UCSD-AML1 (cell line): ENCODE measurements around the gene USP25.

Source experiments
- DNase-seq: peaks from one replicate; lab custom pipeline; 2025; ENCODE audit not compliant: unreplicated experiment; lab: John Stamatoyannopoulos, UW

Gene USP25, protein sequence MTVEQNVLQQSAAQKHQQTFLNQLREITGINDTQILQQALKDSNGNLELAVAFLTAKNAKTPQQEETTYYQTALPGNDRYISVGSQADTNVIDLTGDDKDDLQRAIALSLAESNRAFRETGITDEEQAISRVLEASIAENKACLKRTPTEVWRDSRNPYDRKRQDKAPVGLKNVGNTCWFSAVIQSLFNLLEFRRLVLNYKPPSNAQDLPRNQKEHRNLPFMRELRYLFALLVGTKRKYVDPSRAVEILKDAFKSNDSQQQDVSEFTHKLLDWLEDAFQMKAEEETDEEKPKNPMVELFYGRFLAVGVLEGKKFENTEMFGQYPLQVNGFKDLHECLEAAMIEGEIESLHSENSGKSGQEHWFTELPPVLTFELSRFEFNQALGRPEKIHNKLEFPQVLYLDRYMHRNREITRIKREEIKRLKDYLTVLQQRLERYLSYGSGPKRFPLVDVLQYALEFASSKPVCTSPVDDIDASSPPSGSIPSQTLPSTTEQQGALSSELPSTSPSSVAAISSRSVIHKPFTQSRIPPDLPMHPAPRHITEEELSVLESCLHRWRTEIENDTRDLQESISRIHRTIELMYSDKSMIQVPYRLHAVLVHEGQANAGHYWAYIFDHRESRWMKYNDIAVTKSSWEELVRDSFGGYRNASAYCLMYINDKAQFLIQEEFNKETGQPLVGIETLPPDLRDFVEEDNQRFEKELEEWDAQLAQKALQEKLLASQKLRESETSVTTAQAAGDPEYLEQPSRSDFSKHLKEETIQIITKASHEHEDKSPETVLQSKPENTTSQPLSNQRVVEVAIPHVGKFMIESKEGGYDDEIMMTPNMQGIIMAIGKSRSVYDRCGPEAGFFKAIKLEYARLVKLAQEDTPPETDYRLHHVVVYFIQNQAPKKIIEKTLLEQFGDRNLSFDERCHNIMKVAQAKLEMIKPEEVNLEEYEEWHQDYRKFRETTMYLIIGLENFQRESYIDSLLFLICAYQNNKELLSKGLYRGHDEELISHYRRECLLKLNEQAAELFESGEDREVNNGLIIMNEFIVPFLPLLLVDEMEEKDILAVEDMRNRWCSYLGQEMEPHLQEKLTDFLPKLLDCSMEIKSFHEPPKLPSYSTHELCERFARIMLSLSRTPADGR

DNA sequence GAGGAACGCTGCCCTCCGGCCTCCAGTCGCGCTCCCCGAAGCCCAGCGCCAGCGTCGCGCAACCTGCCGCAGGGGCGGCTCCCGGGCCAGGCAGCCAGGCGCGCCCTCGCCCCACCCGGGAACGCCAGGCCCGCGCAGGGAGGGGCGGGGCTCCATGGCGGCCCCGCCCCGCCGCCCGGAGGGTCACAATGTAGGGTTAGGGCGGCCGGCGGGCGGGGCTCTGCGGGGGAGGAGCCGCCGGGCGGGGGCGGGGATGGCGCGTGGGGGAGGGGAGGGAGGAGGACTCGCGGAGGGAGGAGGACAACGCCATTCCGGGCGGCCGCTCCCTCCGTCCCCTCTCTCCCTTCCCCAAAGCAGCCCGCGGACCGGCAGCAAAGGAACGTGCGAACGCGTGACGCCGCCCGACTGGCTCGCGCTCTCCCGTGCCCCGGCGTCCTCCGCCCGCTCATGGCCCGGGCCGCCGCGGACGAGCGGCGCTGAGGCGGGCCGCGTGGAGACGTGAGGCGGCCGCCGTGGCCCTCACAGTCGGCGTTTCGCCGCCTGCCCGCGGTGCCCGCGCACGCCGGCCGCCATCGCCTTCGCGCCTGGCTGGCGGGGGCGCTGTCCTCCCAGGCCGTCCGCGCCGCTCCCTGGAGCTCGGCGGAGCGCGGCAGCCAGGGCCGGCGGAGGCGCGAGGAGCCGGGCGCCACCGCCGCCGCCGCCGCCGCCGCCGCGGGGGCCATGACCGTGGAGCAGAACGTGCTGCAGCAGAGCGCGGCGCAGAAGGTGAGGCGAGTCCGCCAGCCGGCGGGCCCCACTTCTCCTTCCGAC is at the start of gene USP25:
TSS of gene USP25 (plus strand) at position 309 of the 810 bp plus-strand sequence. CDS start at position 721, 412 bp downstream.
- peak; percentile 94 for DNase-seq

DNA sequence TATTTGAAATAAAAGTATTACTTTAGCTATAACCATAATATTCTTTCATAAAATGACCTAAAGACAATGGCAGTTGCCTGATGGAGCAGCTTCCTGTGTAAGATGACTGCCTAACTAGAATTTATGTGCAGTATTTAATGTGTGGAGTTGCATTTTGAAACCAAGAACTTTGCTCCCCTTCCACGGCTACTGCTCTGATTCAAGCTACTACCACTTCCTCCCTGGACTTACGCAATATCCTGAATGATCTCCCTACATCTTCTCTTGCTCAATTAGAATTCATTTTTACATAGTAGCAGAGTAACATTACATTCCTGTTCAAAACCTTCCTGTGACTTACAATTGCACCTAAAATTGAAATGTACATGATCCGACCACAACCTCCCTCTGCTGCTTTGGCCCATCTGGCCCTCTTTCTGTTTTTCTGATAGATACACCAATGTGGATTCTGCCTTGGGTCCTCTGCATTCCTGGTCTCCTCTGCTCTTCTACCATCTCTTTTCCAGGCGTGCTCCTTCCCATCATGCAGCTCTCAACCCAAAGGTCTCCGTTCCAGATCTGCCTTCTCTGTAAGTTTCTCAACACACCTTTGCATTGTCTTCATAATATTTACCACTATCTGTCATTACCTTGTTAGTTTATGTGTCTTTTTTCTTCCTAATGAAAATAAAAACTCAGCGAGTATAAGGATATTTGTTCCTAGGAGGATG is 47.4 kb upstream of the USP25 start:
- peak; percentile 9 for DNase-seq

DNA sequence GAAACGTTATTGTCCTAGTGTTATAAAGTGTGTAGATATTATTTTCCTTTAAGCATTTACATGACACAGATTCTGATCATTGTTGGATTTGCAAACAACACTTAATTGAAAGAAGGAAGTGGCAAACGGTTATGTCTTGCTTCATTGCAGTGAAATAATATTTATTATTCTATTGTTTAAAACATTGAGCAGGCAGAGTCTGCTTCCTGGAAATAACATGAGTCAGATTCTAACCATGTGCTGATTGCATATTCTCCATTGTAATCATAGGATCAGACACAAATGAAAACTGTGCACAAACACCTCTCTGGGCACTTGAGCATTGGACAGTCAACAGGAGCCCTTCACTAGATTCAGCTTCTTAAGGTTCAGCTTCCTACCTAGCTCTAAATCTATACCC is 46.8 kb upstream of the USP25 start:
- DNase-seq: no peak

DNA sequence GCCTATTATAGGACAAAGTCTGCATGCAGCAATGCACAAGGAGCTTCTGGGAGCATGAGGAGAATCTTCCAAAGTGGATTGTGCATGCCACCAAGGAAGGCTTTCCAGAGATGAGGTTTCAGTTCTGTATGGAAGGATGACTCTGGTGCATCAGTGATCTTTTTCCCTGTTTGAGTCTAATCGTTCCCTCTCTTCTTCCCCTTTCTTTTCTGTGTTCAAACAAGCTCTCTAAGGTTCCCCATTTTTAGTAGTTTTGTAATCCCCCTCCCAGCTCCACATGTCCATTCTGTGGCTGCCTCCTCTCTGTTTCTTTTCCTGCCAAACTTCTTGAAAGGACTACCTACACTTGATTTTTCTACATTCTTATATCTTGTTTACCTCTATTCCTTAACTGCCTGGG is 43.3 kb upstream of the USP25 start:
- no peak for DNase-seq

DNA sequence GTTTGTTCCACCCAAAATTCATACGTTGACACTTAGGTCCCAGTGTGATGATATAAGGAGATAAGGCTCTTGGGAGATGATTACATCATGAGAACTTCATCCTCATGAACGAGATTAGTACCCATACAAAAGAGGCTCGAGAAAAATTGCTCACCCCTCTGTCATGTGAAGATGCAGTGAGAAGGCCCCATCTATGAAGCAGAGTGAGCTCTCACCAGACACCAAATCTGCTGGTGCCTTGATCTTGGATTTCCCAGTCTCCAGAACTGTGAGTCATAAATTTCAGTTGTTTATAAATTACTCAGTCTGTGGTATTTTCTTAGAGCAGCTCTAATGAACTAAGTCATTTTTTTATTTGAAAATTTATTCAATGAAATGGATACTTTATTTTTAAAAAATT is 42.6 kb upstream of the USP25 start:
- DNase-seq: no peak

DNA sequence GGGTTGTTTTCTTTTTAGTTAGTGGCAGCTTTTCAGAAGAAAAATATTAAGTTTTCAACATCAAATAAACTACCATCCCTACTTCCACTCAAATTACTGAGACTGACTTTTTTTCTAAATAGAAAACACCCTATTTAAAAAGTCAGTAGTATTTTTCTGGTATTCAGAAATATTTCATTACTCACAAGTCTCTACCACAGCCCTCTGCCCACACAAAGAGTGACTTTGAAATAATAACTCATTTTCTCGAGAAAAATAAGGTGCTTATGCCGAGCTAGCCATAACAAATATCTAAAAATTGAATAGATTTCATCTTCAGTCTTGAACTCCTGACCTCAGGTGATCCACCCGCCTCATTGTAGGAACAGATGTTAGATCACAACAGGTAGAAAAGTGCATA is 41.8 kb upstream of the USP25 start:
- DNase-seq: no peak

DNA sequence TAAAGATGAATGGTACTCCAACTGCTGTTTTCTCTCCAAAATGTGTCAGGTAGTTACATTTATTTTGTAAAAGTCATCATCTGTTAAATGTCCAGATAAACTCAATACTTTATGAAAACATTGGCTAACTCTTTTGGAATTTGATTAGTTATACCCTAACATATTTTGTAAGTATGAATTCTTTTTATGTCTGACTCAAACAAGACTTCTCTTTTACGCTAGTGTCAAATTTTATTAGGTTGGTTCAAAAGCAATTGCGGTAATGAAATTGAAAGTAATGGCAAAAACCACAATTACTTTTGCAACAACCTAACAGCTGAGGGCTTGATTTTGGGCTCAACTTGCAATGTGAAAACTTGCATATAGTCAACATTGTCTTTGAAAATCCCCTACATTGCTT is 41.0 kb upstream of the USP25 start:
- DNase-seq: no peak

DNA sequence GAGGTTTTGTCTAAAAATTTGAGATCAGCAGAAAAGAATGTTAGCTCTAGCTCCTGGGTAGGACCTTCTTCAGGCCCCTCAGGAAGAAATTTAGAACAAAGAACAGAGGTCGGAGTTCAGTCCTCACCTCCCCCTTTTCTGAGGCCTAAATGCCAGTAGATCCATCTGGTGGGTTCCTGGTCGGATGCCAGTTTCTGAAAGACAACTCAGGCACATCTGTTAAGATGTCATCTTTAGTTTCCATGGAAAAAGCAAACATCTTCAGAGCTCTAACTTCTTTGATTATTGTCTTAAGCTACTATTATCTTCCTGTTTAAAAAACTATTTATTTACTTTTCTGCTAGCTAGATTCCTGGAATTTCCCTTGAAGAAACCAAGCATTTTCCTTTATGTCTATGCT is 37.1 kb upstream of the USP25 start:
- DNase-seq: no peak

DNA sequence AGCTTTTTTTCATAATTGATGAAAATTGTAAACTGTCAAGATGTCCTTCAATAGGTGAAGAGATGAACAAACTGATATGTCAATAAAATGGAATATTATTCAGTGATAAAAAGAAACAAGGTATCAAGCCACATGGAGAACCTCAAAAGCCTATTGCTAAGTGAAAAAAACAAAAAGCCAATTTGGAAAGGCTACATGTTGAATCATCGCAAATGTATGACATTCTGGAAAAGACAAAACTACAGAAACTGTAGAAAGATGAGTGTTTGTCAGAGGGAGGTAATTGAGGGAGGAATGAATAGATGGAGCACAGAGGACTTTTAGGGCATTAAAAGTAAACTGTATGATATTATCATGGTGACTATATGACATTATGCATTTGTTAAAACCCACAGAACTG is 34.5 kb upstream of the USP25 start:
- DNase-seq: no peak

DNA sequence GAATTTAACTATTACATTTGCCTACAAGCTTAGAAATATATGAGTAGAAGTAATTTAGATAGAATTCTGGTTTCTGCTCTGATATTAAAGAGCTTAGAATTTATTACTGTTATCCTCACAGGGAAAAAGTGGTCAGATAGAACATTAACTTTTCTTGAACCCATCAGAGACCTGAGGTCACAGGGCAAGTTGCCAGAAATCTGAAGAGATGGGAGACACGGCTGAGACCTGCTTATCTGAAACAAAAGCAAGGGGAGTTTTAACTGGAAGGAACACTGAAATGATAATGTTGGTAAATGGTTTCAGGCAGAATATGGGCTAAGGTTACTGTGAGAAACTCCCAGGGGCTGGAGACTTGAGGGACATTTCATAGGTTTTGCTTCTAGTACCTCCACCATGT is 28.0 kb upstream of the USP25 start:
- DNase-seq: no peak

DNA sequence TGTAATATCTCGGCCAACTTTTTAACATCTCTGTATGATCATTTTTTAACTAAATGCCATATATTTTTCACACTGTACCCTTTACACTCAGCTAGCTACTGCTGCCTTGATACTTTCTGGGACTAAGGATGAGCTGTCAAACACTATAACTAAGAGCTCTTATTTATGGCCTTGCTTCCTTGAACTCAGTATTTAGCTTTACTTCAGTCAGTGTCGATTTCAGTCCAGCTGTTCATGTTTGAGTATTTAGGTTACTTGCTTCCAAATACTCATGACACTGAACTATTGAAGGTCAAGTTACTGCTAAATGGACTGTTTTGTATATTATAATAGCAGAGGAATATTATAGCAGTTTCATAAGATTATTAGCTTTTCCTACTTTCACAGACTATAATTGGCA is 25.9 kb upstream of the USP25 start:
- no peak for DNase-seq

DNA sequence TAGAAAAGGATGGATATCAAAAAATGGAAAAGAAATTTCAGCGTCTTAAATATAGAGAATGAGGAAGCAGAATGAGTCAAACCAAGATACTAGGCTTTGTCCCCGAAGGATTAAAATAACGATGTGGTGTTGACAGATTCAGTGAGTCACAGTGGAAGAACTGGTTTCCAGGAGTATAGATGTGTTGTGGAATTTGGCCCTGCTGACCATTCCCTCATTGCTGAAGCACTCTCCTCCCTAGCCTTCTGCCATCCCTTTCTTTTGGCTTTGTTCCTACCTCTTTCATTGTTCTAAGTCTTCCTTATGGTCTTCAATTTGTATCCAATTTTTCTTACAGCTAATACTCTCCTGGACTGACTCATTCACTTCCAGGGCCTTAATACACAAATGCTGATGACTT is 23.1 kb upstream of the USP25 start:
- DNase-seq: no peak

DNA sequence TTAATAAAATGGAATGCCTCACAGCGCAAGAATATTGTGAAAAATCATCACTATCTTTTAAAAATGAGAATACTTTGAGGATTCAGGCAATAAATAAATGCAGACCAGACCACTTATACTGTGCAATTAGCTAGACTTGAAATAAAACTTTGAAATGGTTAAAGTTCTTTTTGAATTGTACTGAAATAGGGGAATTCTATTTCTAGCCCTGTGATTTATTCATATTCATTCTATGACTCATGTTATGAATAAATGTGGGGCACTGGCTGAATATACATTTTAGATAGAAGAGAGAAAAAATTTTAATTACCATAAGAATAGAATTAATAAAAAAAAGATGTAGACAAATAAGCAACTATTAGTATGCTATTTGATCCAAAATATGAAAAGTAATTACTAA is 16.4 kb upstream of the USP25 start:
- no peak for DNase-seq

DNA sequence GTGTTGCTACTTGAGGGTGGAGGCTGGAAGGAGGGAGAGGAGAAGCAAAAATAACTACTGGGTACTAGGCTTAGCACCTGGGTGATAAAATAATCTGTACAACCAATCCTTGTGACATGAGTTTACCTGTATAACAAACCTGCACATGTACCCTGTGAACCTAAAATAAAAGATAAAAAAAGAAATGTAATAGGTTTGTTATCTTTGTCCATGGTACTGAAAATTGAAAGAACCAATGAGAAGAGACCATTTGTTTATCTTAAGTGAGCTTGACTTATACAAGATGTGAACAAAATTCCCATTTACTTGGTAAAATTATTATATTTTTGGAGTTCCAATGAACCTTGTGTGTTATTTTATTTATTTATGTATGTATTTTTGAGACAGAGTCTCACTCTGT is 11.1 kb upstream of the USP25 start:
- DNase-seq: no peak

DNA sequence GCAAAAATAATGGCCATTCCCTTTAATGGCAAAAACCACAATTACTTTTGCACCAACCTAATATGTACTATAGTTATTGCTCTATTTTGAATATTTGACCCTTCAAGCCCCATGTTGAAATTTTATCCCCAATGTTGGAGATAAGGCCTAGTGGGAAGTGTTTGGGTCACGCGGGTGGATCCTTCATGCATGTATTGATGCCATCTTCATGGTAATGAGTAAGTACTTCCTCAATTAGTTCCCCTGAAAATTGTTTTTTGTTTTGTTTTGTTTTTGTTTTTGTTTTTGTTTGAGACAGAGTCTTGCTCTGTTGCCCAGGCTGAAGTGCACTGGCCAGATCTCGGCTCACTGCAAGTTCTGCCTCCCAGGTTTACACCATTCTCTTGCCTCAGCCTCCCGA is 9.8 kb upstream of the USP25 start:
- no peak for DNase-seq

DNA sequence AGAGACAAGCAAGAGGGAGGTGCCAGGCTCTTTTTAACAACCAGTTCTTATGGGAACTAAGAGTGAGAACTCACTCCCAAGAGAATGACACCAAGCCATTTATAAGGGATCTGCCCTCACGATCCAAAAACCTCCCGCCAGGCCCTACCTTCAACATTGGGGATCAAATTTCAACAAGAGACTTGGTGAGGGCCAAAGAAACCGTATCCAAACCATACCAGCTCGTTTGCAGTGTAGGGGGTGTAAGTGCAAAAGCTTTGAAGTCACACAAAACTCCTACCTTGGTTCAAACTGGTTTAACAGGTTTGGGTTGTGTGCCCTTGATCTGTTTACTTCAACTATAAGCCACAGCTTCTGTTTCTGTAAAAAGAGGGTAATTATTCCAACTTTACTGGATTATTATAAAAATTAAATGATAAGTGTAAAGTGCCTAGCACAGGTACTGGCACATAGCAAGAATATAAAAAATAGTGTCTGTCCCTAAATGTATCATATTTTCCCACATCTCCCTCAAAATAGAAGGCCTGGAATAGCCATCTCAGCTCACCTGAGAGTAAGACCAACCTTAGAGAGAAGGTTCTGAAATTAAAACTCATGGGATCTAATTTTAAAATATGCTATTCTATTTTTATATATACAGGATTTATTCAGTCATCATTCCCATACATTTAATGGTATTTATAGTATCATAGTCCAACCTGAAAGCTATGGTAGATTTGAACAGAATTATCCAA is 7.0 kb upstream of the USP25 start:
- DNase-seq: no peak

DNA sequence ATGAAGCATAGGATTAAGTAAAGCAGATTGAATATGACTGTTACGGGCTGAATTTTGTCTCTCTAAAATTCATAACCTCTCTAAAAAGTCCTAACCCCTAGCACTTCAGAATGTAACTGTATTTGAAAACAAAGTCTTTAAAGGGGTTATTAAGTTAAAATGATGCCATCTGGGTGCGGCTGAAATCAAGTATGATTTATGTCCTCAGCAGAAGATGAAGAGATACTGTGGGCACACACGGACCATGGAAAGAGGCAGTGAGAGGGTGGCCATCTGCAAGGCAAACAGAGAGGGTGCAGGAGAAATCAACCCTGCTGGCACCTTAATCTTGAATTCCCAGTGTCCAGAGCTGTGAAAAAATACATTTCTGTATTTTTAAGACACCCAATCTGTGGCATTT is 3.8 kb upstream of the USP25 start:
- DNase-seq: no peak

DNA sequence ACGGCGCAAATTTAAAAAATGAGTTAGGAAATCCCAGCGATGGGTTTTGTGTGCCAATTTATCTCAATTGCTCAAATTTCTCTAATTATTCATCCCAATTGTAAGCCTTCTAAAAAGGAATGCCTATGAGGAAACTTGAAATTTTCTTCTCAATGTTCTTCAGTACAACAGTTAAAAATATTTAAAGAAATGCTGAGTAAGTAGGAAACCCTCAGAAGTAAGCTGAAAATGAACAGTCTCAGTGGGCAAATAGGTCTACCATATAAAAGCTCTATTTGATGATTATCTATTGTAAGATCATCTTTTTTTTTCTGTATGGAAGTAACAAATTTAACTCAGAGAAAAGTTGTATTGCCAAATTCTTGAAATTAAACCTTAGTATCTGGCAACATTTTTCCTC is 1.7 kb upstream of the USP25 start:
- DNase-seq: no peak

DNA sequence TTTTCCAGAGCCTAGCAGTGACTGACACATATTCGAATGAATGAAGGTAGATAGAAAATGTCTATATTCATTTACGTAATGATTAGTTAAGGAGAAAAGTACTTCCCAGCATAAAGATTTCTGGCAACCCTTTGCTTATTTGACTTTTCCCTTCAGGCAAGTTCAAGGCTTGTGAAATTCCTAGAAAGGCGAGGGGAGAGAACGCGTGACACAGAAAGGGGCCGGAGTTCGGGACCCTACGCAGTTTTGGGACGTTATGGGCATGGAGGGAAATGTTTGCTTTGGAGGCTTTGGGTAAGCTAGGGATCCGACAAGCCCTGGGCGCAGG is 472 bp upstream of the USP25 start:
- DNase-seq: no peak
